Nephron (organoid): ENCODE measurements around the gene MSI2.

Experiments used
- H3K27ac Mint-ChIP-seq, 3 experiments: 2 replicates each; pipeline ENCODE4 v1.8.0; 2020; ENCODE audit warnings: mixed read lengths in 3 of 3, mild to moderate bottlenecking in 2 of 3, moderate library complexity in 1 of 3
- H3K27me3 Mint-ChIP-seq: 2 replicates; pipeline ENCODE4 v1.8.0; 2021; ENCODE audit warnings: low read depth, mild to moderate bottlenecking, moderate library complexity, mixed read lengths
- H3K36me3 Mint-ChIP-seq: 2 replicates; pipeline ENCODE4 v1.8.0; 2020; ENCODE audit warnings: low read depth, mixed read lengths
- H3K4me1 Mint-ChIP-seq: 2 replicates; pipeline ENCODE4 v1.8.0; 2020; ENCODE audit warnings: mixed read lengths
- H3K4me3 Mint-ChIP-seq, 3 experiments: 2 replicates each; pipeline ENCODE4 v1.8.0; 2020; ENCODE audit warnings: mild to moderate bottlenecking in 3 of 3, mixed read lengths in 3 of 3, moderate library complexity in 2 of 3
- H3K9me3 Mint-ChIP-seq: 2 replicates; pipeline ENCODE4 v1.8.0; 2020; ENCODE audit warnings: mixed read lengths
- TF ChIP-seq, protein P1 (sequence below), 3 experiments: fragments of 200-600 bp; sonication (generic); IDR thresholded peaks; one replicate each; pipeline ENCODE4 v1.5.0; 2021; ENCODE audit warnings: antibody characterized with exemption in 3 of 3; ENCODE audit not compliant: unreplicated experiment in 3 of 3

Gene MSI2

DNA sequence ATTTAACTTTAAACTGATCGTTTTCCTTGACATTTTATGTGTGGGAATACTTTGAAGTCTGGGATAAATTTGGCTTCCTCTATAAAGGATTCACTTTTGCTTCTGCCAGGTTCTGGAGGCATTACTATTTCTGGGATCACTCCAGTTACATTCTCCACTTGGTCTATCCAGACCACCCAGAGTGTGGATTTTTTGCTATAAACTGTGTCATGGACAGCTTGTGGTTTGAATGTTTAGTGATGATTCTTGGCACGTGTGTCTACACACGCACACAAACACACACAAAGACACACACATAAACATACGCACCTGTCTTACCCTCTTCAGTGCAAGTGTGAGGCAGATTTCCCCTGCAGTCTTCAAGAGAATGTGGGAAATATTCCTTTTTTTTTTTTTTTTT lies 27.4 kb upstream of the MSI2 start:
- Mint-ChIP-seq H3K27ac (no peak overlapping the region), H3K9me3 (peaks cover 12% of the 10 kb centered on the region), H3K27me3 (peaks cover 4% of the 10 kb centered on the region), H3K36me3 (no peaks in the 10 kb centered on the region), H3K4me3 (no peak overlapping the region), H3K4me1 (no peaks in the 10 kb centered on the region)
- TF ChIP-seq, protein P1, sequence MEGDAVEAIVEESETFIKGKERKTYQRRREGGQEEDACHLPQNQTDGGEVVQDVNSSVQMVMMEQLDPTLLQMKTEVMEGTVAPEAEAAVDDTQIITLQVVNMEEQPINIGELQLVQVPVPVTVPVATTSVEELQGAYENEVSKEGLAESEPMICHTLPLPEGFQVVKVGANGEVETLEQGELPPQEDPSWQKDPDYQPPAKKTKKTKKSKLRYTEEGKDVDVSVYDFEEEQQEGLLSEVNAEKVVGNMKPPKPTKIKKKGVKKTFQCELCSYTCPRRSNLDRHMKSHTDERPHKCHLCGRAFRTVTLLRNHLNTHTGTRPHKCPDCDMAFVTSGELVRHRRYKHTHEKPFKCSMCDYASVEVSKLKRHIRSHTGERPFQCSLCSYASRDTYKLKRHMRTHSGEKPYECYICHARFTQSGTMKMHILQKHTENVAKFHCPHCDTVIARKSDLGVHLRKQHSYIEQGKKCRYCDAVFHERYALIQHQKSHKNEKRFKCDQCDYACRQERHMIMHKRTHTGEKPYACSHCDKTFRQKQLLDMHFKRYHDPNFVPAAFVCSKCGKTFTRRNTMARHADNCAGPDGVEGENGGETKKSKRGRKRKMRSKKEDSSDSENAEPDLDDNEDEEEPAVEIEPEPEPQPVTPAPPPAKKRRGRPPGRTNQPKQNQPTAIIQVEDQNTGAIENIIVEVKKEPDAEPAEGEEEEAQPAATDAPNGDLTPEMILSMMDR (IDR thresholded peaks at IDR 0.05; ENCODE audit: unreplicated experiment in 3 of 3), result no peak

DNA sequence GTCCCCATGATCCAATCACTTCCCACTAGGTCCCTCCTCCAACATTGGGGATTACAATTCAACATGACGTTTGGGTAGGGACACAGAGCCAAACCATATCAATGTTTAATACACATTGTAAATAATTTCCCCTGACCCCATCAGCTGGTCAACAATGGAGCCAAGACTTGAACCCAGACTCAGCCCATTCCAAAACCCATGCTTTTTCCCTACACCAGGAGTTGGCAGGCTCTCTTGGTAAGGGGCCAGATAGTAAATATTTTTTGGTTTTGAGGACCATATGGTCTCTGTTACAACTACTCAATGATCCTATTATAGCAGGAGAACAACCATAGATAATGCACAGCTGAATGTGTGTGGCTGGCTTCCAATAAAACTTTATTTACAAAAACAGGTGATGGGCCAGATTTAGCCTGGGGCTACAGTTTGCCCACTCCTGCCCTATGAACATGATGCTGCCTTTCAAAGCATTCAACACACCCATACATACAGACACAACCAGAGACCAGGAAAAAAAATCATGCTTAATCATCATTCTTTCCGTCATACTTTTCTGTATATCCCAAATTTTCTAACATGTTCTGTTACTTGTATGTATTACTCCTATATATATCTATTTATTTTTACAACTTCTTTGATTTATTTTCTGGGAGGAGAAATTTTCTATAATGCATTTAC lies 22.1 kb upstream of the MSI2 start:
- no peaks in the 10 kb centered on the region for H3K9me3 Mint-ChIP-seq
- H3K36me3 Mint-ChIP-seq, result no peaks in the 10 kb centered on the region
- no peak overlapping the region for H3K27ac Mint-ChIP-seq
- peaks cover 18% of the 10 kb centered on the region for H3K27me3 Mint-ChIP-seq
- TF ChIP-seq, protein P1 (IDR thresholded peaks at IDR 0.05; ENCODE audit: unreplicated experiment in 3 of 3), result no peak
- H3K4me1 Mint-ChIP-seq, result no peaks in the 10 kb centered on the region
- no peak overlapping the region for H3K4me3 Mint-ChIP-seq

DNA sequence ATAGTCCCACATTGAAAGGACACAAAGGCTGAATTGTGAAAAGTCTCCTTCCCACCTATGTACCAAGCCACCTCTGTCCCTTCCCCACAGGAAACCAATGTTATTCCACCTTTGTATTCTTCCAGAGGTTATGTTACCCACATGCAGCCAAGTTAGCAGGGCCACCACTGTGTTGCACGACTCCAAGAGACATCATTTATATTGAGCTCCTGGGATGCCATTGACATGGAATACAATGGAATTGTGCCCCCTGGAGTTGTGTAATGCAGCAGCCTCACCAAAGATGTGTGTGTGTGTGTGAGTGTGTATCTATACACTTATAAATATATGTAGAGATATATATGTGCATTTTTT lies 21.6 kb upstream of the MSI2 start:
- H3K27me3 Mint-ChIP-seq, result peaks cover 18% of the 10 kb centered on the region
- no peaks in the 10 kb centered on the region for H3K36me3 Mint-ChIP-seq
- no peak overlapping the region for H3K4me3 Mint-ChIP-seq
- TF ChIP-seq, protein P1 (IDR thresholded peaks at IDR 0.05; ENCODE audit: unreplicated experiment in 3 of 3), result no peak
- no peak overlapping the region for H3K27ac Mint-ChIP-seq
- no peaks in the 10 kb centered on the region for H3K4me1 Mint-ChIP-seq
- H3K9me3 Mint-ChIP-seq, result no peaks in the 10 kb centered on the region

- TF ChIP-seq, protein P1 (IDR thresholded peaks at IDR 0.05; ENCODE audit: unreplicated experiment in 3 of 3), result no peak
- Mint-ChIP-seq H3K9me3 (no peaks in the 10 kb centered on the region), H3K27me3 (peaks cover 18% of the 10 kb centered on the region), H3K4me1 (no peaks in the 10 kb centered on the region), H3K4me3 (no peak overlapping the region), H3K36me3 (no peaks in the 10 kb centered on the region), H3K27ac (no peak overlapping the region)
Observed at GRCh38 chr17:57235124-57235523, 21.2 kb upstream of the MSI2 start.

DNA sequence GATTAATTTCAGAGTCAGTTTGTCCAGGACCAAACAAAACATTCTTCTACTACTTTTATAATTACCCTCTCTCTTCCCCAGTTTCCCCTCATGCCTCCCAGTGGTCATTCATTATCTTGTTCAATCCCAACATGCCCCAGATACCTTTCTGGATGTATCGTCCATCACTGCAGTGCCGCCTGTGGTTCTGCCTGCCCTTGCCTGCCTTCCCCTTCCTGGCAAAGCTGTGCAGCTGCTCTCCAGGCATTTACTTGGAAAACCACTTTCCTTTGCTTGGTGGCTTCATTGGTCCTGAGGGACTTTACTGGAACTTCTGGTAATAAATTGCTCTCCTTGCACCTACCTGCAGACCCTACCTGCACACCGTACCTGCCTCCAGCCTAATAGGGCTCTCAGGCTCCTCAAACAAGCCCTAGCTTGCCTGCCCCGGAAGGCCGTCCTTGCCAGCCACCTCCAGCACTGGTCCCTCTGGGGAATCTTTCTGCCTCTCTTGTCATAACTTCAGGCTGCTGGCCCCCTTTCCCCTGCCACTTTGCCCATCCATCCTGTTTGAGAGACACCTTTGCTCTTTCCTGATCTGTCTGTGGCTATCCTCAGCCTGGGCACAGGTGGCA lies 19.5 kb upstream of the MSI2 start:
- H3K36me3 Mint-ChIP-seq, result no peaks in the 10 kb centered on the region
- H3K9me3 Mint-ChIP-seq, result no peaks in the 10 kb centered on the region
- no peaks in the 10 kb centered on the region for H3K4me1 Mint-ChIP-seq
- H3K4me3 Mint-ChIP-seq, result no peak overlapping the region
- no peak overlapping the region for H3K27ac Mint-ChIP-seq
- peaks cover 34% of the 10 kb centered on the region for H3K27me3 Mint-ChIP-seq
- TF ChIP-seq, protein P1 (IDR thresholded peaks at IDR 0.05; ENCODE audit: unreplicated experiment in 3 of 3), result no peak

DNA sequence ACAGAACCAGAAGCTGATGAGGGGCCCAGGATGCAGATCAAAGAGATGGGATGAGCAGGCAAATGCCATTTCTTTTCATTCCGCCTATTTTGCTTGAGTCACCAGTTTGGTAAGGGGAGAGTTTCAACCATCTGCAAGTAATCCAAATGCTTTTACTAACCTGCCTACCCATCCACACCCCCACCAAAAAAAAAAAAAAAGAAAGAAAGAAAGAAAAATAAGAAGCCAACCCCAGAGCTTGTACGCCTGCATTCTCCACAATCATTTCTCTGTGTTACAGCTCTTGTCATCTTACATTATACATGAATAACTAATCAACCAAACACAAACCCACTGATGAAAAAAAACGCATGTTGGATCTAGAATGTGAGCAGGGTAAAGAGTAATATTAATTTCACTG lies 15.7 kb upstream of the MSI2 start:
- no peaks in the 10 kb centered on the region for H3K9me3 Mint-ChIP-seq
- no peaks in the 10 kb centered on the region for H3K36me3 Mint-ChIP-seq
- TF ChIP-seq, protein P1 (IDR thresholded peaks at IDR 0.05; ENCODE audit: unreplicated experiment in 3 of 3), result no peak
- H3K27ac Mint-ChIP-seq, result no peak overlapping the region
- peaks cover 46% of the 10 kb centered on the region for H3K27me3 Mint-ChIP-seq
- no peak overlapping the region for H3K4me3 Mint-ChIP-seq
- peaks cover 12% of the 10 kb centered on the region for H3K4me1 Mint-ChIP-seq
